ENCODE data around the gene TUBGCP4.

- no peak for TF ChIP-seq CTCF (conservative IDR thresholded peaks at IDR 0.05; ENCODE audit: low read length)
- no peak for TF ChIP-seq EZH2phosphoT487 (IDR thresholded peaks at IDR 0.05; ENCODE audit: borderline replicate concordance, low read depth, low read length)
Measured at GRCh38 chr15:43420435-43420834, 49.5 kb downstream of the TUBGCP4 start.
